GM19193 (cell line): ENCODE measurements around the gene SNF8.

Experiments
- POLR2A ChIP-seq: IDR thresholded peaks from 4 replicates; pipeline ENCODE4 v1.6.1; 2011; ENCODE audit not compliant: insufficient read depth, insufficient read length; ENCODE audit errors: extremely low read depth

The SNF8 gene

DNA sequence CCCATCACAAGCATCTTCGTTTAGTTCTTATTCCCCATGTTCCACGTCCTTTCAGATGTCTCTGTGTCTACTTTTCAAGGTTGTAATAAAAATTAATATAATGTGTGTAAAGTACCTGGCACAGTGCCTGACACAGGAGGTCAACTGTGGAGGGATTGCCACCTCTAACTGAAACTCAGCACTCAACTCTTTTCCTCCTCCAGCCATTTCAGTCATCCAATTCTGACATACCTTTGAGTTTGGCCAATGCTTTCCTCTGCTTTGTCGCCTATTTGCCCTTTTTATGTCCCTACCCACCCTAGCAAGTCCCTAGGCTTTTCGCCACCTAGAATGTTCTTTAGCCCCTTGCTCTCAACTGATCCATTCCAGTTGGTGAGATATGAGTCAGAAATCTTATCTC lies 34.9 kb downstream of the SNF8 start:
- TF ChIP-seq POLR2A, result no peak

- no peak for TF ChIP-seq POLR2A
Observed at GRCh38 chr17:48908853-48909394, 35.7 kb downstream of the SNF8 start.

DNA sequence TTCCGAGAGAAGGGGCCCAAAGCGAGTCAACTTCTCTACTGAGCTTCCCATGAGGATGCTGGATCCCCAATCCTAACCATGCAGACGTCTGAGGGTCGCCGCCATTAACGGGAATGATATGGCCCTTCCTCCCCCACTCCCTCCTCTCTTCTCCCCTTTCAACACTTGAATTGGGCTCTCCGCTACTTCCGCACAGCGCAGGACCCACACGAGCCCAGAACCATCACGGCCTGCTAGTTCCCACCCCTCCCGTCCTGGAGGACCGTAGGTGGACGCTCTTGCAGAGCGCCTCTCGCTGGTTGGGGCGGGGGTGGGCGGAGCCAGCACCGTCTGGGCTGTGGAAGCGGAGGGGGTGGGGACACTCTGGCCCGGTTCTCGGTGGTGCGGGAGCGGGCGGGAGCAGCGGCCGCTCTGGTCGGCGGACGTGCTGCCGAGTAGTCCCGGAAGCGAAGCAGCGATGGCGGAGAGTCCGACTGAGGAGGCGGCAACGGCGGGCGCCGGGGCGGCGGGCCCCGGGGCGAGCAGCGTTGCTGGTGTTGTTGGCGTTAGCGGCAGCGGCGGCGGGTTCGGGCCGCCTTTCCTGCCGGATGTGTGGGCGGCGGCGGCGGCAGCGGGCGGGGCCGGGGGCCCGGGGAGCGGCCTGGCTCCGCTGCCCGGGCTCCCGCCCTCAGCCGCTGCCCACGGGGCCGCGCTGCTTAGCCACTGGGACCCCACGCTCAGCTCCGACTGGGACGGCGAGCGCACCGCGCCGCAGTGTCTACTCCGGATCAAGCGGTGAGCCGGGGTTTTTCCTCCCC lies 36.4 kb downstream of the SNF8 start, which contains the start of gene UBE2Z:
UBE2Z (plus strand) TSS at position 361 of the 797 bp plus-strand sequence; CDS start at position 458, 97 bp downstream.
- TF ChIP-seq POLR2A, result peak; percentile 92

GRCh38 chr17:48907713-48908046 lies 37.0 kb downstream of the SNF8 start:
- TF ChIP-seq POLR2A, result no peak

GRCh38 chr17:48905987-48906515 lies 38.6 kb downstream of the SNF8 start:
- TF ChIP-seq POLR2A, result no peak

DNA sequence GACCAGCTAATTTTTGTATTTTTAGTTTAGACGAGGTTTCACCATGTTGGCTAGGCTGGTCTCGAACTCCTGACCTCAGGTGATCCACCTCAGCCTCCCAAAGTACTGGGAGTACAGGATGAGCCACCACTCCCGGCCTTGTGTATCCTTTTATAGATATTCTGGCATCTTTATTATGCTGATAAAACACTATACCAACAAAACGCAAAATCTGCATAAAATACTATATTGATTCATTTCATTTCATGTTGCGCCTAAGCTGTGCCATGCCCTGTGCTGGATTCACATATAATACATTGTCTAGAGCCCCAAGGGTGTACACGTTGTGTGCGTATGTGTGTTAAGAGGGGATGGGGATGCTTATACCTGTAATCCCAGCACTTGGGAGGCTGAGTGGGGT lies 40.2 kb downstream of the SNF8 start:
- no peak for TF ChIP-seq POLR2A

DNA sequence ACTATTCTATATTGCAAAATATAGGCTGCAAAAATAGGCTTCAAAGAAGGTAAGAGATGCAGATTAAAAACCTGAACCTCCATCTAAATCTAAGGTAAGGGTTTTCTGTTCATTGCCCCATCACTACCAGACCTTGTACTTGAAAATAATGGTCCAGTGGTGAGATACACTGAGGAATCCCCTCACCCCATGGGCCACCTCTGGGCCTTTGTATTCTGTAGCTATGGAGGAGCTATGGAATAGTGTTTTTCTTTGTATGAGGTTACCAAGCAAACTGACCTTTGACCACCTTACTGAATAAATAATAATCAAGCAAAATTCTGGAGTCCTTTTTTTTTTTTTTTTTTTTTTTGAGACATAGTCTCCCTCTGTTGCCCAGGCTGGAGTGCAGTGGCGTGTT lies 41.2 kb downstream of the SNF8 start:
- TF ChIP-seq POLR2A, result no peak

GRCh38 chr17:48901241-48901640 lies 43.4 kb downstream of the SNF8 start:
- no peak for TF ChIP-seq POLR2A

DNA sequence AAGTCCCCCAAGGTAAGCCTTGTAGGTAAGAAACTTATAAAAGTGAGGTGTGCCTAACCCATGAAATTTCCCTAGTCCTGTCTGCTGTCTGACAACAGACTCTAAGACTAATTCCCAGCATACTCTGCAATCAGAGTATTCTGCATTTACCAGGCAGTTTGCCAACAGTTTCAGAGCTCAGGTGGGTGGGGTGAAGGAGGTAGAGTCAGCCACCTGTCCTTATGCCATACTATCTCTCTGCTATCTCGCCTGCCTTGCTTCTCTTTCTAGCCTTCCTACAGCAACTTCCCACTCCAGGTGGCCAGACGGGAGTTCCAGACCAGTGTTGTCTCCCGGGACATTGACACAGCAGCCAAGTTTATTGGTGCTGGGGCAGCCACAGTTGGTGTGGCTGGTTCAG lies 49.8 kb downstream of the SNF8 start:
- TF ChIP-seq POLR2A, result no peak

DNA sequence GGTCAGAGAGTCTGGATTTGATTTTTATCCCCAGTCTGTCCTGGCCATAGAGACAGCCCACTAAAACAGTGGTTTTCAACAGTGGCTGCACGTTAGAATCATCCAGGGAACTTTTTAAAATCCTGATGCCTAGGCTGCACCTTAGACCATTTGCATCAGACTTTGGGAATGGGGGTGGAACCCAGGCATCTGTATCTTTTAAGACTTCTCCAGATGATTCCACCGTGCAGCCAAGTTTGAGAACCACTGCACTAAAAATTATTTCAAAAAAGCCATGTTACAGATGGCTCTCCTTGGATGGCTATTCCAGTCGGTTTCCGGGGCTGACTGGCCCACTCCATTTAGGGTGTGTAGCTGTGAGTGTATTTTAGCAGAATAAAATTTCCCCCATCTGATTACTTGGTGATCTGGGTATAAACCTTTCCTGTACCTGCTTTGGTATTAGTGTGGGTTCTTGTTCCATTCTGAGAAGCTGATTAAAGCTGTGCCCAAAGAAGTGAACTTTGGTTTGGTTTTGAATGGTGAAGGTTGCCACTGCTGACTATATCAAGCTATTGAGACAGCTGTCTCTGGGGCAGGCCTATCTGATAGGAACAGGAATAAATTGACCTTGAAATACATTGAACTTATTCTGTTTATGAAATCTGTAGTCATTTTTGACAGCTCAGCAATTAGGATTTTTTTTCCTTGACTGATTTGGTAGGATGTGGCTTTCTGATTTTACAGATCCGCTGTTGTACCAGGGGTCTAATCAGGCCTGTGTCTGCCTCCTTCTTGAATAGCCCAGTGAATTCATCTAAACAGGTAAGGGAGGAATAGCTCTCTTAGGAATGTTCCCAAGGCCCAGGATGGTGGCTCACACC lies 50.8 kb downstream of the SNF8 start:
- TF ChIP-seq POLR2A, result no peak

- no peak for TF ChIP-seq POLR2A
Observed at GRCh38 chr17:48892940-48893645, 51.5 kb downstream of the SNF8 start.

GRCh38 chr17:48890086-48890485 lies 54.6 kb downstream of the SNF8 start:
- TF ChIP-seq POLR2A, result no peak

DNA sequence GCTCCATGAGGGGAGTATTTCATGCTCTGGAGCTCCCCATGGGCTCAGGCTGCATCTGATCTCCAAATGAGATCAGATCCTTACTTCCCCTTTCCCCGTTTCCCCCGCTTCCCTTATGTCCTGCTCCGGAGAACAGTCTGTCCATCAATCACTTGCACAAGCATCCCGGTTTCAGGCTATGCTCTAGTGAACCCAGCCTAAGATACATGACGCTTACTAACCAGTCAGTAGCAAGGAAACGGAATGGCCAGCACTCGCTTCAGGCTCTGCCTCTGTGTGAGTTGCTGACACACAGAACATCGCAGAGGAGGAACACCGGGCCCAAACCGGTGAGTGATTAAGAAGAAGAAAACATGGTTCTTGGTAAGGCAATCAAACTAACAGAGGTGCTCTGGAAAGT lies 61.5 kb downstream of the SNF8 start:
- no peak for TF ChIP-seq POLR2A

- TF ChIP-seq POLR2A, result no peak
Observed at GRCh38 chr17:48882272-48882671, 62.4 kb downstream of the SNF8 start.
